Measurements from ENCODE around the gene MON1B. TPM values are rescaled to one million over a fixed set of nuclear protein-coding genes. Genes with fewer than 3 reads are reported as not detected.
A peak's percentile ranks its signal among the peaks of the same experiment; 100 is the strongest.

The MON1B gene
- total RNA-seq, 1 donor from 2014 or later = 6.8 TPM

DNA sequence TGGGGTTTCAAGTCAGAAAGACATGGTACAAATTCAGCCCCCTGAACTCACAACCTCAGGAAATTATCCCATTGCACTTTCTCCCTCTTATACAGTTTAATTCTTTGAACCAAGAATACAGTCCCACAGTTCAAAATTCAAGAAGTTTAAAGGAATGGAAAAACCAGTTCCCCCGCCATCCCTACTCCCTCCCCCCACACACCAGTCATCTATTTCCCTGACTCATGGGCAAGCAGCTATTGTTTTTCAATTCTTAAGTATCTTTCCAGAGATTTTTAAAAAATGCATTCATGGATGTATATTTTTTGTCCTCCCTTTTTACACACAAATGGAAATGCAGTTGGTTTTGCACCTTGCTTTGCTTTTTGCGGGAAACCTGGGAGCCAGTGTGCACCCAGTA lies 15.5 kb downstream of the MON1B start:
- FAIRE-seq (no peak), DNase-seq (ENCODE audit: low read depth) (no peak)
- H3K27me3 ChIP-seq (ENCODE audit: control insufficient read depth, insufficient read depth, low read length) = no peaks in the 10 kb centered on the region
- H3K36me3 ChIP-seq (ENCODE audit: control insufficient read depth, insufficient read depth, low read length) = no peaks in the 10 kb centered on the region
- no peak overlapping the region for H3K4me3 ChIP-seq (ENCODE audit: low read depth, low read length)
- TF ChIP-seq, protein P1, sequence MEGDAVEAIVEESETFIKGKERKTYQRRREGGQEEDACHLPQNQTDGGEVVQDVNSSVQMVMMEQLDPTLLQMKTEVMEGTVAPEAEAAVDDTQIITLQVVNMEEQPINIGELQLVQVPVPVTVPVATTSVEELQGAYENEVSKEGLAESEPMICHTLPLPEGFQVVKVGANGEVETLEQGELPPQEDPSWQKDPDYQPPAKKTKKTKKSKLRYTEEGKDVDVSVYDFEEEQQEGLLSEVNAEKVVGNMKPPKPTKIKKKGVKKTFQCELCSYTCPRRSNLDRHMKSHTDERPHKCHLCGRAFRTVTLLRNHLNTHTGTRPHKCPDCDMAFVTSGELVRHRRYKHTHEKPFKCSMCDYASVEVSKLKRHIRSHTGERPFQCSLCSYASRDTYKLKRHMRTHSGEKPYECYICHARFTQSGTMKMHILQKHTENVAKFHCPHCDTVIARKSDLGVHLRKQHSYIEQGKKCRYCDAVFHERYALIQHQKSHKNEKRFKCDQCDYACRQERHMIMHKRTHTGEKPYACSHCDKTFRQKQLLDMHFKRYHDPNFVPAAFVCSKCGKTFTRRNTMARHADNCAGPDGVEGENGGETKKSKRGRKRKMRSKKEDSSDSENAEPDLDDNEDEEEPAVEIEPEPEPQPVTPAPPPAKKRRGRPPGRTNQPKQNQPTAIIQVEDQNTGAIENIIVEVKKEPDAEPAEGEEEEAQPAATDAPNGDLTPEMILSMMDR (IDR thresholded peaks at IDR 0.05; ENCODE audit: insufficient read depth, low read length, severe bottlenecking) = no peak

DNA sequence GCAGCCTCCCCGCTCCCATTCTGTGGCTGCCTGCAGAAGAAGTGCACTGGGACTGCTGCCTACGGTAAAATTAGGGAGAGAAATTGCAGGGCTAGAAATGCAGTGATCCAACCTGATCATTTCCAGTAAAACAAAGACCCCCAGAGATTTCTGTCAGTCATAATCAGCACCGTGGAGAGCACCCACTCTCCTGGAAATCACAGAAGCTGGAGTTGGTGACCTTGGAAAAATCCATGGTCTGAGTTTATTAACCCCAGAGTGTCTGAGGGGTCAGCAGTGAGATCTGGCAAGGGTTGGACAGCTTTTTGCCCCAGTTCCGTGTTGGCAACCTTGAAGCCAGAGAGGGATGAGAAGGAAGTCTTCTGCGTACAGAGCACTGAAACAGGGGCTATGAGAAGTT lies 16.0 kb downstream of the MON1B start:
- Histone ChIP-seq H3K4me3 (ENCODE audit: low read depth, low read length) (no peak overlapping the region), H3K36me3 (ENCODE audit: control insufficient read depth, insufficient read depth, low read length) (no peaks in the 10 kb centered on the region), H3K27me3 (ENCODE audit: control insufficient read depth, insufficient read depth, low read length) (no peaks in the 10 kb centered on the region)
- TF ChIP-seq, protein P1 (IDR thresholded peaks at IDR 0.05; ENCODE audit: insufficient read depth, low read length, severe bottlenecking) = no peak
- no peak for DNase-seq (ENCODE audit: low read depth)
- no peak for FAIRE-seq

DNA sequence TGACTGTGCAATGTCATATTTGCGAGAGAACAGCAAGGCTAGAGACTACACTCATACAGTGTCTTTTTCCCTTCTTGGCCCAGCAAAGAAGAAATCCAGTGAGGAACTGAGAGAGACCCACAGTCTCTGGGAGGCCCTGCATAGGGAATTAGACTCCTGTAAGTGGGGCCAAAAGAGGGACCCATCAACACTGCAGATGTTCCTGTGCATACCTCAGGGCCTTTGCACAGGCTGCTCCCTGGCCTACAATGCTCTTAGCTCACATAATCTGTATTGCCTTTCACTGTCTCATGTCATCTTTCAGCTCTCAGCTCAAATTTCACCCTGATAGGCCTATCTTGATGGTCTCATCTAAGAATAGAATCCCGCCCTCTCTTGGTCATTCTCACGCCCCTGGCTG lies 17.4 kb downstream of the MON1B start:
- TF ChIP-seq, protein P1 (IDR thresholded peaks at IDR 0.05; ENCODE audit: insufficient read depth, low read length, severe bottlenecking) = no peak
- Histone ChIP-seq H3K4me3 (ENCODE audit: low read depth, low read length) (no peak overlapping the region), H3K36me3 (ENCODE audit: control insufficient read depth, insufficient read depth, low read length) (no peaks in the 10 kb centered on the region), H3K27me3 (ENCODE audit: control insufficient read depth, insufficient read depth, low read length) (no peaks in the 10 kb centered on the region)
- no peak for DNase-seq (ENCODE audit: low read depth)
- FAIRE-seq = no peak

DNA sequence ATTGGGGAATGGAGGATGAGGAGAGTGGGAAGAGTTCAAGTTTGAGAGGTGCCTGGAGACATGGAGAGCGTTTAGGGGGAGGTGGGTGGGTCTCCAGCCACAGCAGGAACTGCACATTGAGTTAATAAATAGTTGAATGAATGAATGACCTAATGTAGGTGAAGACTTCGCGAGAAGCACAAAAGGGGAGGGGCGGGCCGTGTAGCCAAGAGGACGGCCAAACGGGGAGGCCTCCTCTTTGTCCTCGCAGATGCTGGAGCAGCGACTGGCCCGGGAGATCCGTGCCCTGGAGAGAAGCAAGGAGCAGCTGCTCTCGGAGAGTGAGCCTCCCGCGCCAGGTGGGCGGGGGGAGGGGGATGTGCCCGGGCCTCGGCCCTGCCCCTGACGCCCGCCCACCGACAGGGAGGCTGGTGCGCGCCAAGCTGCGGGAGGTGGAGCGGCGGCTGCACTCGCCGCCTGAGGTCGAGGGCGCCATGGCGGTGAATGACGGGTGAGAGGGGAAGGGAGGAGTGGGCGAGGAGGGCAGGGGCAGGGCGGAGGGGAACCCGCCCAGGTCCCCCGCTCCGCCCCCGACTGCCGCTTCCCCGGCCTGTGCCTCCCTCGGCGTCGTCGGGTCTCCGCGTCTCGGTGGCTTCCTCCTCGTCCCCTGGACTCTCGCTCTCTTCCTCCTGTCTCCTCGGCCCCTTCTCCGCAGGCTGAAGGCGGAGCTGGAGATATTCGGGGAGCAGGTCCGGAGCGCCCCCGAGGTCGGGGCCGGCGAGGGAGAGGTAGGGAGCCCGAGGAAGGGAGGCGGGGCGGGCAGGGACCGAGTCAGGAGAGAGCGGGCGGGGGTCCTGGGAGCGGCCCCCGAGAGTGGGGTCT lies 21.1 kb downstream of the MON1B start:
- FAIRE-seq (no peak), DNase-seq (ENCODE audit: low read depth) (no peak)
- H3K36me3 ChIP-seq (ENCODE audit: control insufficient read depth, insufficient read depth, low read length) = no peaks in the 10 kb centered on the region
- no peaks in the 10 kb centered on the region for H3K27me3 ChIP-seq (ENCODE audit: control insufficient read depth, insufficient read depth, low read length)
- TF ChIP-seq, protein P1 (IDR thresholded peaks at IDR 0.05; ENCODE audit: insufficient read depth, low read length, severe bottlenecking) = no peak
- peak overlapping the region; percentile 52 for H3K4me3 ChIP-seq (ENCODE audit: low read depth, low read length)

DNA sequence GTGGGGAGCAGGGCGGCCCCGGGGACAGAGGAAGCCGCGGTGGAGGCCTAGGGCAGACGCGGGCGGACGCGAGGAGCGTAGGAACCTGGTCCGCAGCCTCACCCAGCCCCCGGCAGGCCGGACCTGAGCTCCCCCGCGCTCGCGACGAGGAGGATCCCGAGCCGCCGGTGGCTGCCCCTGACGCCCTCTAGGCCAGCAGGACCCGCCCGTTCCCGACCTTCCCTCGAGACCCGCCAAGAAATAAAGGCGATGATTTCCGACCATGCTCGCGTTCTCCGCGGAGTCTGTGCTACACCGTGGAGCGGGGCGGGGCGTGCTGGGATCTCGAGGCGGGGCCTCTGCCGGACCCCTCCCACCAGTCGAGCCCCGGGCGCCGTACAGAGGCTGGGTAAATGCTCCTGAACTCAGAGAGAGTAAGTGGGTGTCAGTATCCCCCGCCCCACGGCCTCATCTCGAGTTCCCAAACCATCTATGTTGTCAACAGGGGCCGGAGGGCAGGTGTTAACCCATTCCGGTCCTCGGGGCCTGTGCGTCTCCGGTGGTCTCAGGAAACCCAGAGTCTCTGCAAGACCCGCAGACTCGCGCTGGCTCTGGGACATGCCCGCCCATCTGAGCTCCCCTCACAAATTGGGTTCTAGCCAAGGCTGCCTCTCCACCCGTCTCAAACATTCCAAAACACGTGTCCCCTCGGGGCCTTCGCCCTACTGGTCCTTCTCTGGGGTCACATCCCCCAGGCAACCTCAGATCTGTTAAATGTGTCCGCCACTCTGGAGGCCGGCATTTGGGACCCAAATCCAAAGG lies 22.0 kb downstream of the MON1B start:
- peak overlapping the region; percentile 52 for H3K4me3 ChIP-seq (ENCODE audit: low read depth, low read length)
- no peaks in the 10 kb centered on the region for H3K27me3 ChIP-seq (ENCODE audit: control insufficient read depth, insufficient read depth, low read length)
- no peak for DNase-seq (ENCODE audit: low read depth)
- H3K36me3 ChIP-seq (ENCODE audit: control insufficient read depth, insufficient read depth, low read length) = no peaks in the 10 kb centered on the region
- TF ChIP-seq, protein P1 (IDR thresholded peaks at IDR 0.05; ENCODE audit: insufficient read depth, low read length, severe bottlenecking) = no peak
- no peak for FAIRE-seq
